BE2C (cell line): Measurements from ENCODE around the gene SPAG9.

Experiments used
- DNase-seq: peaks from one replicate; pipeline ENCODE4 v3.0.0-alpha.2; 2020
- H3K27me3 ChIP-seq: fragments of 250-450 bp; sonication (Bioruptor Pico); 2 replicates; pipeline ENCODE4 v1.5.1; 2020; ENCODE audit warnings: mild to moderate bottlenecking
- H3K36me3 ChIP-seq: fragments of 250-450 bp; sonication (Bioruptor Pico); 2 replicates; pipeline ENCODE4 v1.5.1; 2020; ENCODE audit warnings: mild to moderate bottlenecking
- H3K4me1 ChIP-seq: fragments of 250-450 bp; sonication (Bioruptor Pico); 2 replicates; pipeline ENCODE4 v1.5.1; 2020
- H3K4me3 ChIP-seq: 2 replicates; pipeline ENCODE4 v1.5.1; 2011; ENCODE audit warnings: low read depth, low read length
- H3K9me3 ChIP-seq: fragments of 250-450 bp; sonication (Bioruptor Pico); 2 replicates; pipeline ENCODE4 v1.5.1; 2020
- CTCF ChIP-seq: IDR thresholded peaks from 2 replicates; pipeline ENCODE4 v1.5.1; 2012; ENCODE audit warnings: mild to moderate bottlenecking, low read depth, low read length

SPAG9 gene

DNA sequence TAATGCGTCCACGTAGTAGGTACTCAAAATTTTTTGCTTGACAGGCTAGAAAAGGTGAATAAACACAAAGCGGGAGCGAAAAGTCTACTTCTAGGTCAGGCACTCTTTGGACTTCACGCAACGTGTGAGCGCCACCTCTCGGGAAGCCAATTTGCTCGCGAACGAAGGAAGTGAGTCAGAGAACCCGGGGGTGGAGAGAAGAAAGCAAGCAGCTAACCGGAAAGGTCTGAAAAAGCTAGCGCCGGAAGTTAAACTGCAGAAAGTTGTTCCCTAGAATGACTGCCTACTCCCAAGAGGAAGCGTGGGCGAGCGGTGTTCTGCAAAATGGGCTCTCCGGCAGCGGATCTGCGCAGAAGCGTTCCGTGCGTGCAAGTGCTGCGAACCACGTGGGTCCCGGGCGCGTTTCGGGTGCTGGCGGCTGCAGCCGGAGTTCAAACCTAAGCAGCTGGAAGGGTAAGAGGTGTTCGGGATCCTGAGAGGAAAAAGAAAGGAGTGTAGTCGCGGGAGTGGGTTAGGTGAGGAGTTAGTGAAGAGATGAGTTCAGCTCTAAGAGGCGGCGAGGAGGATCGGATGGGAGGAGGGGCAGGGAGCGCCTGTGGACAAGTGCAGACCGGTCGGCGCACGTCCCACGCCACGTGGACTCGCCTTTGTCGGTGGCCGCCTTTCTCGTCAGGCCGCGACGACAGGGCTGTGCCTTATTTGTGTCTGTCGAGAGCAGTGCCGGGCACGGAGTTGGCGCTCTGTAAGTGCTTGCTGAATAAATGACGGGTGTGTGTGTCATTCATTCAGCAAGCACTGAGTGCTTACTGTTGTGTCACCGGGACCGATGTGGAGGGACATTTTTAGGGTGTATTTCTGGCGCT is 32.8 kb upstream of the SPAG9 start, which contains the start of gene NME1:
TSS of gene NME1 (plus strand) at position 350 of the 863 bp plus-strand sequence. CDS start 2,096 bp downstream, outside the sequence.
- Histone ChIP-seq H3K9me3 (no peaks in the 10 kb centered on the region), H3K27me3 (no peaks in the 10 kb centered on the region), H3K4me3 (peak within 1 kb of the TSS; percentile 99), H3K4me1 (no peaks in the 10 kb centered on the region), H3K36me3 (peaks cover 32% of the 10 kb centered on the region)
- peak; percentile 95 for DNase-seq
- TF ChIP-seq CTCF = peak; percentile 93

DNA sequence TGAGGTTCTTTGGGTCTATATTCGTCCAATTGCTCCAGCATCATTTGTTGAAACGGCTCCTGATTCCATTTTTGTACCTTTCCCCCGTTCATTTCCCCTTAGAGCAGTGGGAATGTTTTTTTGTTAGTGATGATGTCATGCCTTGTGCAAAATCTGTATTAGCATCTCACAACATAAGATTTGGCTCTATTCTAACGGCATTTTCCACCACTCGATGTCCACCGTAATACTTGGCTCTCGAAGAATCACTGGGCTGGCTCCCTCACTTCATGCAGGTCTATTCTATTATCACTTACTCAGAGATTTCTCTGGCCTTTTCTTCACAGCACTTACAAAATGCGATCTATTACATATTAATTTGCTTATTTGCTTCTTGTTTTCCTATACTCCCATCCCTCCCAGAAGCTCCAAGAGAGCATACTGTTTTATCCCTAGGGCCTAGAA is 32.1 kb upstream of the SPAG9 start:
- Histone ChIP-seq H3K36me3 (peaks cover 26% of the 10 kb centered on the region), H3K9me3 (no peaks in the 10 kb centered on the region), H3K27me3 (no peaks in the 10 kb centered on the region), H3K4me1 (no peaks in the 10 kb centered on the region), H3K4me3 (peak overlapping the region; percentile 99)
- no peak for TF ChIP-seq CTCF
- no peak for DNase-seq

GRCh38 chr17:51150932-51151331 is 30.3 kb upstream of the SPAG9 start:
- Histone ChIP-seq H3K4me3 (no peak overlapping the region), H3K9me3 (no peaks in the 10 kb centered on the region), H3K36me3 (peaks cover 7% of the 10 kb centered on the region), H3K4me1 (no peaks in the 10 kb centered on the region), H3K27me3 (no peaks in the 10 kb centered on the region)
- no peak for DNase-seq
- no peak for TF ChIP-seq CTCF

DNA sequence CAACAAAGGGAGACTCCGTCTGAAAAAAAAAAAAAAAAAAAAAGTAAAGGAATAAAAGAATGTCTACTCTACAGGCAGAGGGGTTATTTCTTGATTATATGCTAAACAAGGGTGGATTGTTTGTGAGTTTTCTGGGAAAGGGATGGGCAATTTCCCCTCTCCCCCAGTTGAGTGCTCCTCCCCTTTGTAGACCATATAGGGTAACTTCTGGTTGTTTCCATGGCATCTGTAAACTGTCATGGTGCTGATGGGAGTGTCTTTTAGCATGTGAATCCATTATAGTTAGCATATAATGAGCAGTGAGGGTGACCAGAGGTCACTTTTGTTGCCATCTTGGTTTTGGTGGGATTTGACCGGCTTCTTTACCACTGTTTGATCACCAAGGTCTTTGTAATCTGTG is 28.5 kb upstream of the SPAG9 start:
- Histone ChIP-seq H3K27me3 (no peaks in the 10 kb centered on the region), H3K9me3 (no peaks in the 10 kb centered on the region), H3K4me1 (no peaks in the 10 kb centered on the region), H3K36me3 (no peaks in the 10 kb centered on the region; the same call in 1 of the 2 replicates), H3K4me3 (no peak overlapping the region)
- TF ChIP-seq CTCF = no peak
- no peak for DNase-seq

DNA sequence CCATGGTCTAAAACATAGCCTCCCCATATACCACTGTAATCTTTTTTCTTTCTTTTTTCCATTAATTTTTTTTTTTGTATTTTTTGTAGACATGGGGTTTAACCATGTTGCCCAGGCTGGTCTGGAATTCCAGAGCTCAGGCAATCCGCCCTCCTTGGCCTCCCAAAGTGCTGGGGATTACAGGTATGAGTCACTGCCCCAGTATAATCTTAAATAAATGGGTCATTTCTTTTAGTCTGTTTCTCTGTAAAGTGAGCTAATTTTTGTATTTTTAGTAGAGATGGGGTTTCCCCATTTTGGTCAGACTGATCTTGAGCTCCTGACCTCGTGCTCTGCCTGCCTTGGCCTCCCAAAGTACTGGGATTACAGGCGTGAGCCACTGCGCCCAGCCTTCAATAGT is 27.0 kb upstream of the SPAG9 start:
- no peaks in the 10 kb centered on the region for H3K36me3 ChIP-seq
- H3K27me3 ChIP-seq = no peaks in the 10 kb centered on the region
- DNase-seq = no peak
- no peaks in the 10 kb centered on the region for H3K4me1 ChIP-seq
- no peak for TF ChIP-seq CTCF
- H3K9me3 ChIP-seq = no peaks in the 10 kb centered on the region
- no peak overlapping the region for H3K4me3 ChIP-seq
